Caco-2 (cell line): ENCODE results near the gene DTX1. TPM values are rescaled to one million over a fixed set of nuclear protein-coding genes. Genes with fewer than 3 reads are reported as not detected.

Experiments used
- Bru-seq: library from RNA; stranded (reverse); fragments of 400-500 nt; gene quantifications from one replicate; lab custom pipeline; 2021; lab: Mats Ljungman, UMichigan
- BruChase-seq, 2 experiments: library from RNA; stranded (reverse); fragments of 400-500 nt; gene quantifications; one replicate each; lab custom pipeline; 2021; lab: Mats Ljungman, UMichigan
- BruUV-seq: library from RNA; stranded (reverse); fragments of 400-500 nt; replicated peaks from 2 replicates; lab custom pipeline; 2021; lab: Mats Ljungman, UMichigan
- CTCF ChIA-PET: fragments of 300-600 bp; sonication (Branson Sonifier 250); formaldehyde crosslinking; loops from one replicate; lab custom pipeline; 2022; ENCODE audit warnings: antibody characterized with exemption; lab: Charles Lee
- POLR2A ChIA-PET: fragments of 300-600 bp; sonication (Branson Sonifier 250); formaldehyde crosslinking; loops from one replicate; lab custom pipeline; 2022; ENCODE audit warnings: antibody characterized with exemption; lab: Charles Lee
- DNase-seq, 2 experiments: peaks; one replicate each; pipeline versions ENCODE4 v3.0.0 to v3.0.0-alpha.2; 2020 to 2022
- H3K27me3 ChIP-seq: replicated peaks from 2 replicates; pipeline ENCODE4 v1.6.0; 2011; ENCODE audit warnings: low read length; ENCODE audit not compliant: control insufficient read depth, insufficient read depth
- H3K36me3 ChIP-seq: 2 replicates; pipeline ENCODE4 v1.5.1; 2011; ENCODE audit warnings: low read length; ENCODE audit not compliant: control insufficient read depth, insufficient read depth
- H3K4me1 ChIP-seq: fragments of 250-450 bp; sonication (Bioruptor Pico); 2 replicates; pipeline ENCODE4 v1.5.1; 2020; ENCODE audit warnings: mild to moderate bottlenecking
- H3K4me3 ChIP-seq: 2 replicates; pipeline ENCODE4 v1.5.1; 2011; ENCODE audit warnings: low read depth, mild to moderate bottlenecking, control low read depth, low read length
- H3K9me3 ChIP-seq: fragments of 250-450 bp; sonication (Bioruptor Pico); 2 replicates; pipeline ENCODE4 v1.5.1; 2020; ENCODE audit warnings: mild to moderate bottlenecking, moderate library complexity
- H3K27ac Mint-ChIP-seq: one replicate; pipeline ENCODE4 v1.8.0; 2022; ENCODE audit warnings: mixed read lengths; ENCODE audit not compliant: unreplicated experiment
- H3K27me3 Mint-ChIP-seq: one replicate; pipeline ENCODE4 v1.8.0; 2022; ENCODE audit warnings: mixed read lengths; ENCODE audit not compliant: insufficient read depth, unreplicated experiment
- H3K36me3 Mint-ChIP-seq: one replicate; pipeline ENCODE4 v1.8.0; 2022; ENCODE audit warnings: mild to moderate bottlenecking, mixed read lengths; ENCODE audit not compliant: insufficient read depth, unreplicated experiment
- H3K4me1 Mint-ChIP-seq: one replicate; pipeline ENCODE4 v1.8.0; 2022; ENCODE audit warnings: low read depth, mixed read lengths; ENCODE audit not compliant: unreplicated experiment
- H3K4me3 Mint-ChIP-seq: one replicate; pipeline ENCODE4 v1.8.0; 2022; ENCODE audit warnings: mild to moderate bottlenecking, moderate library complexity, mixed read lengths; ENCODE audit not compliant: unreplicated experiment
- H3K9me3 Mint-ChIP-seq: one replicate; pipeline ENCODE4 v1.8.0; 2022; ENCODE audit warnings: mixed read lengths; ENCODE audit not compliant: unreplicated experiment
- CTCF ChIP-seq, 2 experiments: fragments of 200-600 bp in 1 of 2; IDR thresholded peaks; 1 replicate in 1 of 2; 2 replicates in 1 of 2; pipeline versions ENCODE4 v1.5.1 to v1.8.0; 2011 to 2022; ENCODE audit warnings: antibody characterized with exemption in 1 of 2, control low read depth in 1 of 2, inconsistent platforms in 1 of 2, low read depth in 1 of 2, low read length in 1 of 2, mild to moderate bottlenecking in 1 of 2, moderate library complexity in 1 of 2; ENCODE audit not compliant: insufficient read depth in 1 of 2, severe bottlenecking in 1 of 2, unreplicated experiment in 1 of 2
- intact Hi-C: fragments of 100-400 bp; cut with micrococcal nuclease; formaldehyde crosslinking; loops from one replicate; pipeline ENCODE4 v1.10.0; 2022; ENCODE audit not compliant: unreplicated experiment
- long read RNA-seq: library from polyadenylated mRNA; stranded (forward); transcript quantifications from one replicate; pipeline ENCODE4 v2.0.0, GENCODE V29; 2022
- total RNA-seq: library from RNA; stranded (reverse); gene quantifications from 2 replicates; pipeline ENCODE4 v1.2.3, GENCODE V29; 2022

The DTX1 gene
- total RNA-seq (not detected in 2 replicates), Bru-seq, nascent RNA (not detected), BruChase-seq, experiment 1, labeled RNA remaining after a 2-hour chase (not detected), BruChase-seq, experiment 2, labeled RNA remaining after a 6-hour chase (not detected)
- long read RNA-seq: 0 reads

- no peak within 1 kb of the TSS for H3K4me3 ChIP-seq
- Mint-ChIP-seq H3K9me3 (no peaks in the 10 kb centered on the region), H3K27me3 (peaks cover 8% of the 10 kb centered on the region), H3K4me1 (no peaks in the 10 kb centered on the region), H3K4me3 (no peak within 1 kb of the TSS), H3K36me3 (no peaks in the 10 kb centered on the region), H3K27ac (no peak within 1 kb of the TSS)
- H3K36me3 ChIP-seq: no peaks in the 10 kb centered on the region
- no peaks in the 10 kb centered on the region for H3K27me3 ChIP-seq
- CTCF ChIA-PET: no interaction called here
- BruUV-seq: no TSS peak
- H3K9me3 ChIP-seq: no peaks in the 10 kb centered on the region
- POLR2A ChIA-PET: no interaction called here
- TF ChIP-seq CTCF (IDR thresholded peaks at IDR 0.05; ENCODE audit: insufficient read depth in 1 of 2, low read depth in 1 of 2, low read length in 1 of 2, severe bottlenecking in 1 of 2, unreplicated experiment in 1 of 2): no peak
- DNase-seq: no peak
- no peaks in the 10 kb centered on the region for H3K4me1 ChIP-seq
- intact Hi-C loops: no loop called here
Observed at GRCh38 chr12:113056631-113057488, at the start of gene DTX1. Gene DTX1, plus strand, starts transcription at chr12:113056730. Its CDS starts 1,463 bp downstream, at chr12:113058193.

- intact Hi-C loops: no loop called here
- no peak overlapping the region for H3K4me3 ChIP-seq
- DNase-seq: no peak
- H3K4me1 ChIP-seq: no peaks in the 10 kb centered on the region
- H3K9me3 ChIP-seq: no peaks in the 10 kb centered on the region
- no peaks in the 10 kb centered on the region for H3K36me3 Mint-ChIP-seq
- ChIA-PET POLR2A (no interaction called here), CTCF (interaction anchor here (1.4 kb wide), 1 partner anchor 14 kb away, joined by 8 read pairs; no protein-coding TSS in a partner anchor)
- no peak overlapping the region for H3K27ac Mint-ChIP-seq
- peaks cover 4% of the 10 kb centered on the region for H3K4me1 Mint-ChIP-seq
- peaks cover 12% of the 10 kb centered on the region for H3K27me3 Mint-ChIP-seq
- no peak overlapping the region for H3K4me3 Mint-ChIP-seq
- H3K36me3 ChIP-seq: no peaks in the 10 kb centered on the region
- BruUV-seq: no TSS peak
- no peak for TF ChIP-seq CTCF (IDR thresholded peaks at IDR 0.05; ENCODE audit: insufficient read depth in 1 of 2, low read depth in 1 of 2, low read length in 1 of 2, severe bottlenecking in 1 of 2, unreplicated experiment in 1 of 2)
- no peaks in the 10 kb centered on the region for H3K9me3 Mint-ChIP-seq
- H3K27me3 ChIP-seq: no peaks in the 10 kb centered on the region; the same call in 1 of the 2 replicates
Observed at GRCh38 chr12:113007166-113007565, 49.4 kb upstream of the DTX1 start.

GRCh38 chr12:113010701-113011100 is 45.8 kb upstream of the DTX1 start:
- H3K27me3 ChIP-seq: no peaks in the 10 kb centered on the region; the same call in 1 of the 2 replicates
- Mint-ChIP-seq H3K4me3 (no peak overlapping the region), H3K36me3 (no peaks in the 10 kb centered on the region), H3K27ac (no peak overlapping the region), H3K27me3 (peaks cover 17% of the 10 kb centered on the region), H3K9me3 (no peaks in the 10 kb centered on the region), H3K4me1 (no peaks in the 10 kb centered on the region)
- POLR2A ChIA-PET: no interaction called here
- H3K36me3 ChIP-seq: no peaks in the 10 kb centered on the region
- no peaks in the 10 kb centered on the region for H3K4me1 ChIP-seq
- BruUV-seq: no TSS peak
- H3K4me3 ChIP-seq: no peak overlapping the region
- no peaks in the 10 kb centered on the region for H3K9me3 ChIP-seq
- intact Hi-C loops: no loop called here
- DNase-seq: no peak
- CTCF ChIA-PET: interaction anchor here (0.5 kb wide), 1 partner anchor 125 kb away, joined by 7 read pairs; the partner anchor contains the start of gene RASAL1
- TF ChIP-seq CTCF (IDR thresholded peaks at IDR 0.05; ENCODE audit: insufficient read depth in 1 of 2, low read depth in 1 of 2, low read length in 1 of 2, severe bottlenecking in 1 of 2, unreplicated experiment in 1 of 2): no peak
